ENCODE results near the gene CYP26B1.
A peak's percentile ranks its signal among the peaks of the same experiment; 100 is the strongest.

CYP26B1 gene

GRCh38 chr2:72149556-72150156 lies 2.0 kb upstream of the CYP26B1 start:
- Histone ChIP-seq H3K4ac (ENCODE audit: low read length) (no peak overlapping the region), H2AK5ac (ENCODE audit: low read depth, low read length) (peak overlapping the region; percentile 83), H3K79me1 (ENCODE audit: low read depth, low read length) (no peaks in the 10 kb centered on the region), H3K4me2 (ENCODE audit: insufficient read depth, low read length, poor library complexity, severe bottlenecking) (peak overlapping the region; percentile 78), H3K9me3 (replicated peaks in 1 of 2; ENCODE audit: control insufficient read depth in 2 of 2, insufficient read depth in 1 of 2, low read depth in 1 of 2, low read length in 2 of 2) (peaks cover 5 to 6% of the 10 kb centered on the region in 2 donors), H2AFZ (ENCODE audit: low read length) (peak overlapping the region; percentile 76), H3K18ac (ENCODE audit: low read length) (peak overlapping the region; percentile 92), H2BK15ac (ENCODE audit: low read length) (peak overlapping the region; percentile 63), H2BK120ac (ENCODE audit: low read depth, low read length) (no peak overlapping the region), H3K4me3 (ENCODE audit: low read length in 2 of 2) (peak overlapping the region; percentile 41 to 82), H3K27me3 (ENCODE audit: control insufficient read depth in 3 of 3, insufficient read depth in 3 of 3, low read depth in 1 of 3, low read length in 3 of 3) (peaks cover 34 to 85% (median 63%) of the 10 kb centered on the region in 3 experiments), H3K23ac (ENCODE audit: low read depth, low read length, poor library complexity) (peak overlapping the region; percentile 92), H3K9ac (ENCODE audit: low read depth, low read length, poor library complexity) (peak overlapping the region; percentile 78), H2BK5ac (ENCODE audit: low read length) (no peak overlapping the region), H3K27ac (replicated peaks; ENCODE audit: low read length) (no peak overlapping the region), H2BK12ac (ENCODE audit: low read length) (no peak overlapping the region), H4K8ac (ENCODE audit: low read depth, low read length) (no peak overlapping the region), H3K14ac (ENCODE audit: low read length) (peak overlapping the region; percentile 67), H3K36me3 (replicated peaks in 1 of 2; ENCODE audit: control insufficient read depth in 2 of 2, insufficient read depth in 2 of 2, low read length in 2 of 2) (no peaks in the 10 kb centered on the region), H4K91ac (ENCODE audit: low read depth, low read length, poor library complexity) (no peak overlapping the region), H3K4me1 (ENCODE audit: control insufficient read depth in 2 of 2, insufficient read depth in 1 of 2, low read depth in 1 of 2, low read length in 2 of 2) (peaks cover 11 to 20% of the 10 kb centered on the region in 2 donors)
- DNase-seq (ENCODE audit: low spot score) = no peak
- no CpG with 5 or more reads among the region's 45 CpGs for WGBS, 2 donors (ENCODE audit: extremely low coverage in 2 of 2, insufficient read length in 2 of 2, insufficient replicate concordance in 1 of 2)

GRCh38 chr2:72148837-72149555 lies 1.3 kb upstream of the CYP26B1 start:
- no peak overlapping the region for H3K27ac ChIP-seq (replicated peaks; ENCODE audit: low read length)
- H3K27me3 ChIP-seq (ENCODE audit: control insufficient read depth in 3 of 3, insufficient read depth in 3 of 3, low read depth in 1 of 3, low read length in 3 of 3) = peaks cover 36 to 86% (median 69%) of the 10 kb centered on the region in 3 experiments
- H3K4ac ChIP-seq (ENCODE audit: low read length) = no peak overlapping the region
- no peak overlapping the region for H2BK12ac ChIP-seq (ENCODE audit: low read length)
- H3K4me2 ChIP-seq (ENCODE audit: insufficient read depth, low read length, poor library complexity, severe bottlenecking) = peak overlapping the region; percentile 78
- no peaks in the 10 kb centered on the region for H3K36me3 ChIP-seq (replicated peaks in 1 of 2; ENCODE audit: control insufficient read depth in 2 of 2, insufficient read depth in 2 of 2, low read length in 2 of 2)
- no peak overlapping the region for H4K8ac ChIP-seq (ENCODE audit: low read depth, low read length)
- no peak overlapping the region for H2BK120ac ChIP-seq (ENCODE audit: low read depth, low read length)
- peak overlapping the region; percentile 94 for H3K9ac ChIP-seq (ENCODE audit: low read depth, low read length, poor library complexity)
- H3K23ac ChIP-seq (ENCODE audit: low read depth, low read length, poor library complexity) = peak overlapping the region; percentile 95
- peak; percentile 47 for DNase-seq (ENCODE audit: low spot score)
- H2BK5ac ChIP-seq (ENCODE audit: low read length) = no peak overlapping the region
- peak overlapping the region; percentile 76 for H2AFZ ChIP-seq (ENCODE audit: low read length)
- peaks cover 5 to 6% of the 10 kb centered on the region in 2 donors for H3K9me3 ChIP-seq (replicated peaks in 1 of 2; ENCODE audit: control insufficient read depth in 2 of 2, insufficient read depth in 1 of 2, low read depth in 1 of 2, low read length in 2 of 2)
- H3K4me1 ChIP-seq (ENCODE audit: control insufficient read depth in 2 of 2, insufficient read depth in 1 of 2, low read depth in 1 of 2, low read length in 2 of 2) = peaks cover 11 to 17% of the 10 kb centered on the region in 2 donors
- WGBS, 2 donors (ENCODE audit: extremely low coverage in 2 of 2, insufficient read length in 2 of 2, insufficient replicate concordance in 1 of 2) = no CpG with 5 or more reads among the region's 65 CpGs
- H3K4me3 ChIP-seq (ENCODE audit: low read length in 2 of 2) = peak overlapping the region; percentile 41 to 82
- H3K18ac ChIP-seq (ENCODE audit: low read length) = peak overlapping the region; percentile 92
- H2AK5ac ChIP-seq (ENCODE audit: low read depth, low read length) = peak overlapping the region; percentile 67
- no peak overlapping the region for H4K91ac ChIP-seq (ENCODE audit: low read depth, low read length, poor library complexity)
- no peaks in the 10 kb centered on the region for H3K79me1 ChIP-seq (ENCODE audit: low read depth, low read length)
- H3K14ac ChIP-seq (ENCODE audit: low read length) = peak overlapping the region; percentile 97
- H2BK15ac ChIP-seq (ENCODE audit: low read length) = peak overlapping the region; percentile 59

DNA sequence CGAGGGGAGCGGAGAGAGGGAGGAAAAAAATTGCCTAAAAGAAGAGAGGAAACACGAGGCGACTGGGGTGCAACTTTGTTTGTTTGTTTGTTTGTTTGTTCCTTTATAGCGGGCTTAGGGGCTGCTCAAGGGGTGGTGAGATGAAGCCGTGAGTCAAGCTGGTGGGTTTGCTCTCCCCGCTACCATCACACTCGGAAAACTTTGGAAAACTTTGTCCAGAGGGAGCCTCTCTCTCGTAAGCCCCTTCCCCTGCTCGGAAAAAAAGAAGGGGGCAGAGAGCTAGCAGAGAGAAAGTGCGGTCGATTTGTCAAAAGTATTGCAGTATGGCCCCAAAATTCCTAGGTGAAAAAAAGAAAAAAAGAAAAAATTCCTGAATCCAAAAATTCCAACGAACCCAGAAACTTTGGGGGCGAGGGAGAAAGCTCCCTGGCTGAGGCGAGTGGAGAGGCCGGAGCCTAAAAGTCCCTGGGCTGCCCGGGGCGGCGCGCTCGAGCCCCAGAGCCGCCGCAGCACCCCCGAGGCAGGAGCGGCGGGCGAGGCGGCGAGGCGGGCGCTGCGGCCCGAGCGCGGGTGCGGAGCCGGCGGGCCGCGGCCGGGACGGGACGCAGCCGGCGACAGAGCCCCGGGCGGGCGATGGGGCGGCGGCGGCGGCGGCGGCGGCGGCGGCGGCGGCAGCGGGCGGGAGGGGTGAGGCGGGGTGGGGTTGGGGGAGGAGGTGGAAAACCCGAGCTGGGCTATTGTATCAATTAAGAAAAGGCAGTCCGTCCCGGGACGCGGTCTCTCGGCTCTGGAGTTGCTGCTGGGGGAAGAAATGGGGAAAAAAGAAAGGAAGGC lies 558 bp upstream of the CYP26B1 start:
- Histone ChIP-seq H2BK15ac (ENCODE audit: low read length) (no peak overlapping the region), H3K27ac (replicated peaks; ENCODE audit: low read length) (no peak overlapping the region), H3K14ac (ENCODE audit: low read length) (no peak overlapping the region), H3K79me1 (ENCODE audit: low read depth, low read length) (no peaks in the 10 kb centered on the region), H3K4me1 (ENCODE audit: control insufficient read depth in 2 of 2, insufficient read depth in 1 of 2, low read depth in 1 of 2, low read length in 2 of 2) (peaks cover 11 to 25% of the 10 kb centered on the region in 2 donors), H4K8ac (ENCODE audit: low read depth, low read length) (no peak overlapping the region), H2AK5ac (ENCODE audit: low read depth, low read length) (no peak overlapping the region), H2BK12ac (ENCODE audit: low read length) (no peak overlapping the region), H2BK5ac (ENCODE audit: low read length) (no peak overlapping the region), H3K4me3 (ENCODE audit: low read length in 2 of 2) (peak overlapping the region; percentile 35 to 73), H3K36me3 (replicated peaks in 1 of 2; ENCODE audit: control insufficient read depth in 2 of 2, insufficient read depth in 2 of 2, low read length in 2 of 2) (no peaks in the 10 kb centered on the region), H3K27me3 (ENCODE audit: control insufficient read depth in 3 of 3, insufficient read depth in 3 of 3, low read depth in 1 of 3, low read length in 3 of 3) (peaks cover 40 to 91% (median 77%) of the 10 kb centered on the region in 3 experiments), H2AFZ (ENCODE audit: low read length) (peak overlapping the region; percentile 76), H2BK120ac (ENCODE audit: low read depth, low read length) (no peak overlapping the region), H3K23ac (ENCODE audit: low read depth, low read length, poor library complexity) (no peak overlapping the region), H3K4me2 (ENCODE audit: insufficient read depth, low read length, poor library complexity, severe bottlenecking) (peak overlapping the region; percentile 78), H3K9me3 (replicated peaks in 1 of 2; ENCODE audit: control insufficient read depth in 2 of 2, insufficient read depth in 1 of 2, low read depth in 1 of 2, low read length in 2 of 2) (peaks cover 7 to 10% of the 10 kb centered on the region in 2 donors), H3K4ac (ENCODE audit: low read length) (no peak overlapping the region), H3K18ac (ENCODE audit: low read length) (no peak overlapping the region), H3K9ac (ENCODE audit: low read depth, low read length, poor library complexity) (no peak overlapping the region), H4K91ac (ENCODE audit: low read depth, low read length, poor library complexity) (no peak overlapping the region)
- DNase-seq (ENCODE audit: low spot score) = no peak
- no CpG with 5 or more reads among the region's 68 CpGs for WGBS, 2 donors (ENCODE audit: extremely low coverage in 2 of 2, insufficient read length in 2 of 2, insufficient replicate concordance in 1 of 2)
